Vagina (tissue), 2 donors: ENCODE data around the gene CLEC16A. TPM values are rescaled to one million over a fixed set of nuclear protein-coding genes. Genes with fewer than 3 reads are reported as not detected.

Experiments
- DNase-seq, 2 donors: peaks; one replicate each; pipeline ENCODE4 v3.0.0-alpha.2; 2017; ENCODE audit errors: extremely low spot score in 2 of 2
- H3K27ac ChIP-seq: fragments of 200-600 bp; sonication (generic); one replicate; pipeline ENCODE4 v1.5.1; 2019
- H3K27me3 ChIP-seq: fragments of 200-600 bp; sonication (generic); one replicate; pipeline ENCODE4 v1.5.1; 2019
- H3K36me3 ChIP-seq, 2 donors: fragments of 200-600 bp; sonication (generic); one replicate each; pipeline ENCODE4 v1.5.1; 2017 to 2019
- H3K4me1 ChIP-seq: fragments of 200-600 bp; sonication (generic); one replicate; pipeline ENCODE4 v1.5.1; 2019
- H3K4me3 ChIP-seq, 2 donors: fragments of 200-600 bp; sonication (generic); 1 replicate in 1 of 2; 2 replicates in 1 of 2; pipeline ENCODE4 v1.5.1; 2016 to 2019
- H3K9me3 ChIP-seq: fragments of 200-600 bp; sonication (generic); one replicate; pipeline ENCODE4 v1.5.1; 2019
- CTCF ChIP-seq, 3 experiments: fragments of 450-650 bp in 2 of 3; fragments of 200-600 bp in 1 of 3; sonication (generic) in 1 of 3; IDR thresholded peaks; one replicate each; pipeline ENCODE4 v1.5.1; 2017 to 2019; ENCODE audit warnings: antibody characterized with exemption in 3 of 3, mild to moderate bottlenecking in 2 of 3, moderate library complexity in 2 of 3
- POLR2A ChIP-seq, 2 donors: fragments of 450-650 bp; IDR thresholded peaks; one replicate each; pipeline ENCODE4 v1.6.1; 2017; ENCODE audit warnings: antibody characterized with exemption in 2 of 2, mild to moderate bottlenecking in 2 of 2, moderate library complexity in 2 of 2
- POLR2AphosphoS5 ChIP-seq, 2 donors: sonication (generic); formaldehyde crosslinking; IDR thresholded peaks; one replicate each; pipeline ENCODE4 v1.9.0; 2017; ENCODE audit warnings: antibody characterized with exemption in 2 of 2, mild to moderate bottlenecking in 2 of 2, low read depth in 1 of 2; ENCODE audit not compliant: insufficient read depth in 1 of 2
- intact Hi-C: fragments of 100-400 bp; cut with DNase I; formaldehyde crosslinking; loops from one replicate; pipeline ENCODE4 v1.15.1; 2023
- total RNA-seq: library from RNA; depleted of rRNA; stranded (reverse); fragments of >200 nt; gene quantifications from one replicate; pipeline ENCODE4 v1.2.3, GENCODE V29; 2016

The CLEC16A gene
- total RNA-seq, 1 donor from 2014 or later, result 21.6 TPM

GRCh38 chr16:11076259-11077018 is 132.1 kb downstream of the CLEC16A start:
- intact Hi-C loops, result no loop called here
- no peak for DNase-seq
- Histone ChIP-seq H3K9me3 (no peaks in the 10 kb centered on the region), H3K27me3 (no peaks in the 10 kb centered on the region), H3K4me3 (no peak overlapping the region), H3K36me3 (no peaks in the 10 kb centered on the region), H3K4me1 (peaks cover 44% of the 10 kb centered on the region), H3K27ac (peak overlapping the region; percentile 79)
- TF ChIP-seq POLR2A (IDR thresholded peaks at IDR 0.05) (no peak), POLR2AphosphoS5 (IDR thresholded peaks at IDR 0.05; ENCODE audit: insufficient read depth in 1 of 2, low read depth in 1 of 2) (no peak), CTCF (IDR thresholded peaks at IDR 0.05) (no peak)

GRCh38 chr16:11078812-11079459 is 134.6 kb downstream of the CLEC16A start:
- H3K36me3 ChIP-seq, result no peaks in the 10 kb centered on the region
- H3K27ac ChIP-seq, result peak overlapping the region; percentile 79
- intact Hi-C loops, result no loop called here
- no peaks in the 10 kb centered on the region for H3K27me3 ChIP-seq
- no peak for TF ChIP-seq CTCF (IDR thresholded peaks at IDR 0.05)
- TF ChIP-seq POLR2AphosphoS5 (IDR thresholded peaks at IDR 0.05; ENCODE audit: insufficient read depth in 1 of 2, low read depth in 1 of 2), result peak; percentile 55 to 63
- TF ChIP-seq POLR2A (IDR thresholded peaks at IDR 0.05), result no peak
- H3K4me1 ChIP-seq, result peaks cover 50% of the 10 kb centered on the region
- DNase-seq, result no peak
- no peaks in the 10 kb centered on the region for H3K9me3 ChIP-seq
- H3K4me3 ChIP-seq, result no peak overlapping the region

- Histone ChIP-seq H3K4me3 (no peak overlapping the region), H3K27ac (peak overlapping the region; percentile 79), H3K9me3 (no peaks in the 10 kb centered on the region), H3K27me3 (no peaks in the 10 kb centered on the region), H3K4me1 (peaks cover 58% of the 10 kb centered on the region), H3K36me3 (no peaks in the 10 kb centered on the region)
- intact Hi-C loops, result no loop called here
- TF ChIP-seq POLR2AphosphoS5 (IDR thresholded peaks at IDR 0.05; ENCODE audit: insufficient read depth in 1 of 2, low read depth in 1 of 2) (no peak), POLR2A (IDR thresholded peaks at IDR 0.05) (no peak), CTCF (IDR thresholded peaks at IDR 0.05) (no peak)
- DNase-seq, result no peak
Measured at GRCh38 chr16:11079652-11080187, 135.4 kb downstream of the CLEC16A start.

GRCh38 chr16:11080327-11080967 is 136.1 kb downstream of the CLEC16A start:
- intact Hi-C loops, result no loop called here
- Histone ChIP-seq H3K4me3 (no peak overlapping the region), H3K27ac (peak overlapping the region; percentile 79), H3K4me1 (peaks cover 66% of the 10 kb centered on the region), H3K36me3 (no peaks in the 10 kb centered on the region), H3K27me3 (no peaks in the 10 kb centered on the region), H3K9me3 (no peaks in the 10 kb centered on the region)
- TF ChIP-seq POLR2A (IDR thresholded peaks at IDR 0.05), result no peak
- TF ChIP-seq CTCF (IDR thresholded peaks at IDR 0.05), result no peak
- no peak for TF ChIP-seq POLR2AphosphoS5 (IDR thresholded peaks at IDR 0.05; ENCODE audit: insufficient read depth in 1 of 2, low read depth in 1 of 2)
- DNase-seq, result no peak
